GM19035 (cell line): ENCODE data around the gene RNF213.
"Not testable (repeated sequence)": the region's sequence is repeated elsewhere in the genome, so short reads cannot be mapped to it uniquely, and the experiment has no call there.

ENCODE experiments used
- ATAC-seq: cut with Tn5 transposase; IDR thresholded peaks from one replicate; pipeline ENCODE4 v1.9.1; 2021; ENCODE audit not compliant: unreplicated experiment

RNF213 gene

GRCh38 chr17:80316927-80317705 lies 56.5 kb downstream of the RNF213 start:
- no peak for ATAC-seq

- ATAC-seq, result no peak
Observed at GRCh38 chr17:80317706-80317980, 57.0 kb downstream of the RNF213 start.

DNA sequence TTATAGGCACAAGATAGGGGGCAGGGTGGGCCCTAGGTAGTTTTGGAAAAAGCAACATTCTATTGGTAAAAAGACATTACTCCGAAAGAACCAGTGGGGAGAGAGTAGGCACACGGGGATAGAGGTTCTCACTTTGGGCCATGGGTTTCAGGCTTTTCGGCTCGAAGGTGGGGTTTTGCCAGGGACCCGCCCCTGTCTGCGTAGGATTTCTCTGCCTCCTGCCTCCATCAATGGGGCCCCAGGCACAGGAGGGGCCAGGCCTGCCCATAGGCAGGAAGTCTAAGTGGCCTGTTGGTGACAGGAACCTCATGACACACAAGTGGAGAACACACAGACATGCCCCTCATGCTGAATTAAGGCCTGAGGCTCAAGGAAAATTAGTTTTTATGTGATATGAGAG lies 57.5 kb downstream of the RNF213 start:
- no peak for ATAC-seq

GRCh38 chr17:80319262-80319998 lies 58.8 kb downstream of the RNF213 start:
- ATAC-seq, result no peak

DNA sequence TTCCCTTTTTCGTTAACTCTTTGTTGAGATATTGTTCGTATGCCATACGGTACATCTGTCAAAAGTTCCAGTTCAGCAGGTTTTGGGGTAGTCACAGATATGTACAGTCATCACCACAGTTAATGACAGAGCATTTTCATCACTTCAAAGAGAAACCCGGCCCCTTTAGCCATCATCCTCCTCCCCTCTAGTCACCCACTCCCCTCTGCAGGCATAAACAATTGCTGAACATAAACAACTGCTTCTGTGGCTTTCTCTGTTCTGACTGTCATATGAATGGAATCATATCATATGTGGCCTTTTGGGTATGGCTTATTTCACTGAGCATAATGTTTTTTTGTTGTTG lies 59.3 kb downstream of the RNF213 start:
- ATAC-seq, result no peak

GRCh38 chr17:80320496-80320895 lies 59.8 kb downstream of the RNF213 start:
- no peak for ATAC-seq

GRCh38 chr17:80322864-80323263 lies 62.2 kb downstream of the RNF213 start:
- no peak for ATAC-seq

GRCh38 chr17:80323982-80324381 lies 63.3 kb downstream of the RNF213 start:
- no peak for ATAC-seq

GRCh38 chr17:80327518-80327917 lies 66.9 kb downstream of the RNF213 start:
- ATAC-seq, result no peak

GRCh38 chr17:80328634-80329380 lies 68.2 kb downstream of the RNF213 start:
- no peak for ATAC-seq

- ATAC-seq, result not testable (repeated sequence)
Observed at GRCh38 chr17:80329421-80329820, 68.8 kb downstream of the RNF213 start.

DNA sequence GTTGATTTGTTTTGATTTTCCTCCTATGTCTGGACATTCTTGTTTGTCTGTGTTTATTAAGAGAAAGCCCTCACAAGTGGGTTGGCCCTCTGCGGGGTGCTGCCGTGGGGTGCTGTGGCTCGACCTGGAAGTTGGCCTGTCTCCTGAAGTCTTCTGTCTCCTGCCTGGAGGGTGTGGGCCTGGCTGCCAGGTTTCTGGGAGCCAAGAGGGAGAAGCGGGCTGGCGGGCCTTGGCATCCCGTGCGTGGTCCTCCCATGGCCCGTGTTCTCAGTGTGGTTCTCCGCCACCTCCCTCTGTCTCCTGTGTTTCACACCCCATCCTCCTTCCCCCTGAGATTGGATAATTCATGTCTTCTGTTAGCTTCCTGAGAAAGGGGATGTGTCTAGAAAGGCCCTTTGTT lies 69.6 kb downstream of the RNF213 start:
- no peak for ATAC-seq

DNA sequence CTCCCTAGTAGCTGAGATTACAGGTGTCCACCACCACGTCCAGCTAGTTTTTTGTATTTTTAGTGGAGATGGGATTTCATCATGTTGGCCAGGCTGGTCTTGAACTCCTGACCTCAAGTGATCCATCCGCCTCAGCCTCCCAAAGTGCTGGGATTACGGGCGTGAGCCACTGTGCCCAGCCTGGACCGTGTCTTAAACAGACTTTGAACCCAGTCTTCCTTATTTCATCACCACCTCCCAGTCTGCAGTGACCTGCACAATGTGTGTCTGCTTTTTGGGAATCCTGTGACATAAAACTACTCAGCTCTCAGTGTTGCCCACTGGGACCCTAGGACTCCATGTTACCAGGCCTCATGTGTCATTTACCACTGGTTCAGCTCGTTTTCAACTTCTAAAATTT lies 70.3 kb downstream of the RNF213 start:
- ATAC-seq, result not testable (repeated sequence)

DNA sequence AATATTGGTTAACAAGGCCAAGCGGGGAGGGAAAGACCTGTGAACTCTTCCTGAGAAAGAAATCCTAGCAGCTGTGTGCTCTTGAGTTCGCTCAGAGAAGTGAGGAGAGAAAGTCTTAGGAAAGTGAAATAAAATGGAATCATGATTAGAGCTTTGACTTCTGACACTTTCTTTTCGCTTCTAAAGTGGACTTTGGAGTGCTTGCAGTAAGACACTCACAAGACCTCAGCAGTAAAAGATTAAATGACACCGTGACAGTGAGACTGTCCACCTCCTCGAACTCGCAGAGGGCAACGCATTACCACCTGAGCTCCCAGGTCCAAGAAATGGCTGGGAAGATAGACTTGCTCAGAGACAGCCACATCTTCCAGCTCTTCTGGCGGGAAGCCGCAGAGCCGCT lies 71.2 kb downstream of the RNF213 start:
- ATAC-seq, result no peak

GRCh38 chr17:80337195-80337895 lies 76.7 kb downstream of the RNF213 start:
- ATAC-seq, result no peak

- no peak for ATAC-seq
Observed at GRCh38 chr17:80339118-80339517, 78.5 kb downstream of the RNF213 start.

DNA sequence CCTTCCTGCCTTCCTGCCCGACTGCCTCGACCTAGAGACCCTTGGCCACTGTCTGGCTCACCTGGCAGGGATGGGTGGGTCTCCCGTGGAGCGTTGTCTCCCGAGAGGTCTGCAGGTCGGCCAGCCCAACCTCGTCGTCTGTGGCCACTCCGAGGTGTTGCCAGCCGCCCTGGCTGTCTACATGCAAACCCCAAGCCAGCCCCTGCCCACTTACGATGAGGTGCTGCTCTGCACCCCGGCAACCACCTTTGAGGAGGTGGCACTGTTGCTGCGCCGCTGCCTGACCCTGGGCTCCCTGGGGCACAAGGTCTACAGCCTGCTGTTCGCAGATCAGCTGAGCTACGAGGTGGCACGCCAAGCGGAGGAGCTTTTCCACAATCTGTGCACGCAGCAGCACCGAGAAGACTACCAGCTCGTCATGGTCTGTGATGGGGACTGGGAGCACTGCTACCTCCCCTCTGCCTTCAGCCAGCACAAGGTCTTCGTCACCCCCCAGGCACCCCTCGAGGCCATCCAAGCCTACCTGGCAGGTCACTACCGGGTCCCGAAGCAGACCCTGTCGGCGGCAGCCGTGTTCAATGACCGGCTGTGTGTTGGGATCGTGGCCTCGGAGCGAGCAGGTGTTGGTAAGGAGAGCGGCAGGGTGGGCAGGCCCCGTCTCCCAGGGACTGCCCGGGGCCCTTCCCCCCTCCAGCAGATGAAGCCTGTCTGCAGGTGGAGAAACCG lies 79.2 kb downstream of the RNF213 start:
- ATAC-seq, result no peak

DNA sequence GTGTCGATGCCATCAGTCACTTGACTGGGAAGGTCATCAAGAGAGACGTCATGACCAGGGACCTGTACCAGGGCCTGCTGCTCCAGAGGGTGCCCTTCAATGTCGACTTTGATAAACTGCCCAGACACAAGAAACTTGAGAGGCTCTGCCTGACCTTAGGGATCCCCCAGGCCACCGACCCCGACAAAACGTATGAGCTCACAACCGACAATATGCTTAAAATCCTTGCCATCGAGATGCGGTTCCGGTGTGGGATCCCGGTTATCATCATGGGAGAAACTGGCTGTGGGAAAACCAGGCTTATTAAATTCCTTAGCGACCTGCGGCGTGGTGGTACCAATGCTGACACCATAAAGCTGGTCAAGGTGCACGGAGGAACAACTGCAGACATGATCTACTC lies 84.7 kb downstream of the RNF213 start:
- ATAC-seq, result no peak

DNA sequence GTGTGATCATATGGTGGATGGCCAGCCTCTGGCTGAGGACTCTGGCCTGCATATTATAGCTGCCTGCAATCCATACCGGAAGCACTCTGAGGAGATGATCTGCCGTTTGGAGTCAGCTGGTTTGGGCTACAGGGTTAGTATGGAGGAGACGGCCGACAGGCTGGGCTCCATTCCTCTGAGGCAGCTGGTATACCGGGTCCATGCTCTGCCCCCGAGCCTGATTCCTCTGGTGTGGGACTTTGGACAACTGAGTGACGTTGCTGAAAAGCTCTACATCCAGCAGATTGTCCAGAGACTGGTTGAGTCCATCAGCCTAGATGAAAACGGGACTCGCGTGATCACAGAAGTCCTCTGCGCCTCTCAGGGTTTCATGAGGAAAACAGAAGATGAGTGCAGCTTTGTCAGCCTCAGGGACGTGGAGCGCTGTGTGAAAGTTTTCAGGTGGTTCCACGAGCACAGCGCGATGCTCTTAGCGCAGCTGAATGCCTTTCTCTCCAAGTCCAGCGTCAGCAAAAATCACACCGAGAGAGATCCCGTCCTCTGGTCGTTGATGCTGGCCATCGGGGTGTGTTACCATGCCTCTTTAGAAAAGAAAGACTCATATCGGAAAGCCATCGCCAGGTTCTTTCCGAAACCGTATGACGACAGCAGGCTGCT lies 85.3 kb downstream of the RNF213 start:
- no peak for ATAC-seq

GRCh38 chr17:80346498-80347275 lies 86.0 kb downstream of the RNF213 start:
- no peak for ATAC-seq
